GM23338 (cell line): ENCODE results near the gene GNAS. TPM values are rescaled to one million over a fixed set of nuclear protein-coding genes. Genes with fewer than 3 reads are reported as not detected.

ENCODE experiments used
- ATAC-seq: fragments of 200-7000 bp; cut with Tn5 transposase; 3 replicates; pipeline ENCODE4 v1.9.1; 2020
- DNase-seq: peaks from one replicate; pipeline ENCODE4 v3.0.0-alpha.2; 2015; ENCODE audit warnings: low spot score
- H2AFZ ChIP-seq: fragments of 200-600 bp; sonication (generic); 2 replicates; pipeline ENCODE4 v1.8.0; 2016; ENCODE audit warnings: antibody characterized with exemption, mild to moderate bottlenecking, moderate library complexity
- H3F3A ChIP-seq: fragments of 200-600 bp; sonication (generic); replicated peaks from 2 replicates; pipeline ENCODE4 v1.8.0; 2017; ENCODE audit warnings: antibody characterized with exemption, mixed run types, low read depth
- H3K27ac ChIP-seq: fragments of 200-600 bp; sonication (generic); 2 replicates; pipeline ENCODE4 v1.6.1; 2016; ENCODE audit warnings: low read depth
- H3K27me3 ChIP-seq: fragments of 200-600 bp; sonication (generic); 2 replicates; pipeline ENCODE4 v1.8.0; 2016; ENCODE audit warnings: mild to moderate bottlenecking, mixed run types, moderate library complexity; ENCODE audit not compliant: insufficient read depth
- H3K36me3 ChIP-seq: fragments of 200-600 bp; sonication (generic); 2 replicates; pipeline ENCODE4 v1.8.0; 2016; ENCODE audit warnings: mild to moderate bottlenecking; ENCODE audit not compliant: insufficient read depth
- H3K4me1 ChIP-seq: fragments of 200-600 bp; sonication (generic); 2 replicates; pipeline ENCODE4 v1.8.0; 2016; ENCODE audit warnings: mild to moderate bottlenecking, moderate library complexity; ENCODE audit not compliant: insufficient read depth
- H3K4me2 ChIP-seq: fragments of 200-600 bp; sonication (generic); 2 replicates; pipeline ENCODE4 v1.7.1; 2017; ENCODE audit warnings: mixed run types
- H3K4me3 ChIP-seq: fragments of 200-600 bp; sonication (generic); 2 replicates; pipeline ENCODE4 v1.6.1; 2016; ENCODE audit warnings: mixed run types
- H3K79me2 ChIP-seq: fragments of 200-600 bp; sonication (generic); replicated peaks from 2 replicates; pipeline ENCODE4 v1.8.0; 2017; ENCODE audit warnings: mild to moderate bottlenecking; ENCODE audit not compliant: insufficient read depth
- H3K9me2 ChIP-seq: fragments of 200-600 bp; sonication (generic); 2 replicates; pipeline ENCODE4 v1.8.0; 2017; ENCODE audit not compliant: insufficient read depth
- H4K20me1 ChIP-seq: fragments of 200-600 bp; sonication (generic); replicated peaks from 2 replicates; pipeline ENCODE4 v1.8.0; 2017; ENCODE audit warnings: mild to moderate bottlenecking; ENCODE audit not compliant: insufficient read depth
- H3K27ac Mint-ChIP-seq: 2 replicates; pipeline ENCODE4 v1.8.0; 2020; ENCODE audit warnings: inconsistent platforms, mild to moderate bottlenecking, moderate library complexity, mixed read lengths
- H3K27me3 Mint-ChIP-seq: 3 replicates; pipeline ENCODE4 v1.8.0; 2022; ENCODE audit warnings: low read depth, mild to moderate bottlenecking, moderate library complexity, mixed read lengths, inconsistent platforms; ENCODE audit not compliant: insufficient read depth, poor library complexity
- H3K36me3 Mint-ChIP-seq: 3 replicates; pipeline ENCODE4 v1.8.0; 2021; ENCODE audit warnings: low read depth, mild to moderate bottlenecking, inconsistent platforms, moderate library complexity, mixed read lengths
- H3K4me1 Mint-ChIP-seq: 3 replicates; pipeline ENCODE4 v1.8.0; 2020; ENCODE audit warnings: mild to moderate bottlenecking, inconsistent platforms, mixed read lengths
- H3K4me3 Mint-ChIP-seq: 3 replicates; pipeline ENCODE4 v1.8.0; 2021; ENCODE audit warnings: moderate library complexity, mild to moderate bottlenecking, inconsistent platforms, mixed read lengths
- H3K9me3 Mint-ChIP-seq: 3 replicates; pipeline ENCODE4 v1.8.0; 2020; ENCODE audit warnings: moderate library complexity, mild to moderate bottlenecking, inconsistent platforms, mixed read lengths
- EZH2phosphoT487 ChIP-seq: fragments of 200-600 bp; sonication (generic); IDR thresholded peaks from one replicate; pipeline ENCODE4 v1.8.1; 2018; ENCODE audit warnings: antibody characterized with exemption; ENCODE audit not compliant: unreplicated experiment
- STAT1 ChIP-seq: IDR thresholded peaks from one replicate; pipeline ENCODE4 v1.6.1; 2016; ENCODE audit warnings: antibody characterized with exemption; ENCODE audit not compliant: unreplicated experiment
- polyA plus RNA-seq: library from polyadenylated mRNA; unstranded; fragments of >200 nt; fragmentation: Nextera tagmentation; extraction: Ambion mirVana; gene quantifications from 2 replicates; pipeline ENCODE4 v1.2.1, GENCODE V29; 2016
- total RNA-seq: library from RNA; depleted of rRNA; stranded (reverse); fragments of >200 nt; shearing (Covaris generic); gene quantifications from 2 replicates; pipeline ENCODE4 v1.2.3, GENCODE V29; 2014
- TF ChIP-seq, protein P1 (sequence below): IDR thresholded peaks from one replicate; pipeline ENCODE4 v1.6.1; 2018; ENCODE audit warnings: antibody characterized with exemption; ENCODE audit not compliant: unreplicated experiment

GNAS gene
- total and polyA plus RNA-seq, 2 experiments from 2014 or later = 917 to 1,042 TPM

DNA sequence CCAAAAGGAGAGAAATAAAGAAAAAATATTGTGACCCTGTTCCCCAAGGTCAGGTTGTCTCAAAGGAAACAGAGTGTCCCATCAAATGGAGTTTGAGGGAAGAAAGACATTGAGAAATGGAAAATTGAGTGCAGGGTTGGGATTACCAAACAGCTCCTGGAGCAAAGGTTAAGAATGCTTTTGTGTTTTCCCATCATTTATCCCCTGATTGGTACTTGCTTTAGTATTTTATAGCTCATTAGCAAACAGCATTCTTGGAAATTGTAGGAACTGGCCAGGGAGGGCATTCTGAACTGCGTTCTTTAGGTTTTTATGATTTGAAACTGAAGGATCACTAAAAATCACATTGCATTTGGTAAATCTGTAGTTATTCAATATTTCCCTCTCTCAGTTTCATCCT, 69.5 kb downstream of the GNAS start:
- ATAC-seq (no peak), DNase-seq (no peak)
- H4K20me1 ChIP-seq = no peaks in the 10 kb centered on the region
- H3K4me2 ChIP-seq = no peak overlapping the region
- TF ChIP-seq, protein P1, sequence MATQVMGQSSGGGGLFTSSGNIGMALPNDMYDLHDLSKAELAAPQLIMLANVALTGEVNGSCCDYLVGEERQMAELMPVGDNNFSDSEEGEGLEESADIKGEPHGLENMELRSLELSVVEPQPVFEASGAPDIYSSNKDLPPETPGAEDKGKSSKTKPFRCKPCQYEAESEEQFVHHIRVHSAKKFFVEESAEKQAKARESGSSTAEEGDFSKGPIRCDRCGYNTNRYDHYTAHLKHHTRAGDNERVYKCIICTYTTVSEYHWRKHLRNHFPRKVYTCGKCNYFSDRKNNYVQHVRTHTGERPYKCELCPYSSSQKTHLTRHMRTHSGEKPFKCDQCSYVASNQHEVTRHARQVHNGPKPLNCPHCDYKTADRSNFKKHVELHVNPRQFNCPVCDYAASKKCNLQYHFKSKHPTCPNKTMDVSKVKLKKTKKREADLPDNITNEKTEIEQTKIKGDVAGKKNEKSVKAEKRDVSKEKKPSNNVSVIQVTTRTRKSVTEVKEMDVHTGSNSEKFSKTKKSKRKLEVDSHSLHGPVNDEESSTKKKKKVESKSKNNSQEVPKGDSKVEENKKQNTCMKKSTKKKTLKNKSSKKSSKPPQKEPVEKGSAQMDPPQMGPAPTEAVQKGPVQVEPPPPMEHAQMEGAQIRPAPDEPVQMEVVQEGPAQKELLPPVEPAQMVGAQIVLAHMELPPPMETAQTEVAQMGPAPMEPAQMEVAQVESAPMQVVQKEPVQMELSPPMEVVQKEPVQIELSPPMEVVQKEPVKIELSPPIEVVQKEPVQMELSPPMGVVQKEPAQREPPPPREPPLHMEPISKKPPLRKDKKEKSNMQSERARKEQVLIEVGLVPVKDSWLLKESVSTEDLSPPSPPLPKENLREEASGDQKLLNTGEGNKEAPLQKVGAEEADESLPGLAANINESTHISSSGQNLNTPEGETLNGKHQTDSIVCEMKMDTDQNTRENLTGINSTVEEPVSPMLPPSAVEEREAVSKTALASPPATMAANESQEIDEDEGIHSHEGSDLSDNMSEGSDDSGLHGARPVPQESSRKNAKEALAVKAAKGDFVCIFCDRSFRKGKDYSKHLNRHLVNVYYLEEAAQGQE = no peak
- H3F3A ChIP-seq = no peaks in the 10 kb centered on the region
- H2AFZ ChIP-seq = no peak overlapping the region
- Mint-ChIP-seq H3K4me1 (peaks cover 4% of the 10 kb centered on the region; the same call in 1 of the 3 replicates), H3K9me3 (peaks cover 3% of the 10 kb centered on the region; the same call in 1 of the 3 replicates), H3K36me3 (no peaks in the 10 kb centered on the region), H3K4me3 (no peak overlapping the region), H3K27me3 (no peaks in the 10 kb centered on the region), H3K27ac (no peak overlapping the region)
- no peaks in the 10 kb centered on the region for H3K36me3 ChIP-seq
- no peak overlapping the region for H3K4me3 ChIP-seq
- H3K27ac ChIP-seq = no peak overlapping the region
- H3K79me2 ChIP-seq = no peaks in the 10 kb centered on the region
- H3K4me1 ChIP-seq = no peaks in the 10 kb centered on the region
- no peaks in the 10 kb centered on the region for H3K27me3 ChIP-seq
- no peaks in the 10 kb centered on the region for H3K9me2 ChIP-seq

DNA sequence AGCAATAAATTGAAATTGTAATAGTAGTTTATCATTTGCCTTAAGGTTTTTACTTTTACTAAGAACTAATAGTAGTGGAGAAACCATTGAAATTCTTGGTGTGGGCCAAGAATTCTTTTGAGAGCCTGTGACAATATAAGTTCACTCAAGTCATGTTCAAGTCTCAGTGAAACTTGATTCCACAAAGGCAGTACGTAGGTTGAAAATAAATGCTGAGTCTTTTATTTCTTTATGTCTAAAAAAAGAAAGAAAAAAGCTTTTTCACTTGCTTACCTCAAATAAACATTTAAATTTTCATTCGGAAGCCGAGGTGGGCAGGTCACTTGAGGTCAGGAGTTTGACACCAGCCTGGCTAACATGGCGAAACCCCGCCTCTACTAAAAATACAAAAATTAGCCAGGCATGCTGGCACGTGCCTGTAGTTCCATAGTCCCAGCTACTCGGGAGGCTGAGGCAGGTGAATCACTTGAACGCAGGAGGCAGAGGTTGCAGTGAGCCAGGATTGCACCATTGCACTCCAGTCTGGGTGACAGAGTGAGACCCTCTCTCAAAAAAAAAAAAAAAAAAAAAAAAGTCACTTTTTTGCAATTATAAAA, 70.7 kb downstream of the GNAS start:
- Mint-ChIP-seq H3K4me1 (peaks cover 4% of the 10 kb centered on the region; the same call in 1 of the 3 replicates), H3K27ac (no peak overlapping the region), H3K9me3 (peaks cover 3% of the 10 kb centered on the region; the same call in 1 of the 3 replicates), H3K27me3 (no peaks in the 10 kb centered on the region), H3K36me3 (no peaks in the 10 kb centered on the region), H3K4me3 (no peak overlapping the region)
- no peak for TF ChIP-seq STAT1
- no peak for DNase-seq
- Histone ChIP-seq H3K36me3 (no peaks in the 10 kb centered on the region), H3K27me3 (no peaks in the 10 kb centered on the region), H3F3A (no peaks in the 10 kb centered on the region), H4K20me1 (no peaks in the 10 kb centered on the region), H3K4me2 (no peak overlapping the region), H3K9me2 (no peaks in the 10 kb centered on the region), H3K4me1 (no peaks in the 10 kb centered on the region), H3K27ac (no peak overlapping the region), H3K79me2 (no peaks in the 10 kb centered on the region), H2AFZ (no peak overlapping the region), H3K4me3 (no peak overlapping the region)
- no peak for ATAC-seq

DNA sequence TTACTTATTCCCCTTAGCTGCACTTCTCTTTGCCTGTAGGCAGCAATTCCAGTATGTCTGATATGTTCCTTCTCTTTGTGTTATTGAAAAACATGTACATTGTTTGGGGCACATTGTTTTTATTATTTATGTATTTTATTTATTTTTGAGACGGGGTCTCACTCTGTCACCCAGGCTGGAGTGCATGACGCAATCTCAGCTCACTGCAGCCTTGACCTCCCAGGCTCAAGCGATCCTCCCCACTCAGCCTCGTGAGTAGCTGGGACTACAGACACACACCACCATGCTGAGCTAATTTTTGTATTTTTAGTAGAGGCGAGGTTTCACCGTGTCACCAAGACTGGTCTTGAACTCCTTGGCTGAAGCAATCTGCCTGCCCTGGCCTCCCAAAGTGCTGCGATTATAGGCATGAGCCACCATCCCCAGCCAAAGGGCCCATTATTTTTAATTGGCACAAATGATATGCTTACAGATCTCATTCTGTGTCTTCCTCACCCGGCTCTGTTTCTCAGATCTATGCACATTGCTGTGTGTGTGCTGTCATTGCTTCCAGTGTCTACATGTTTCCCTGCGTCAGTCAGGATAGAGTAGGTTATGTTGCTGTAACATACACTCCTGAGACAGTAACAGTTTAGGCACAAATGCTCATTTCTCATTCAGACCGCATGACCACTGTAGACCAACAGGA, 74.4 kb downstream of the GNAS start:
- no peak overlapping the region for H2AFZ ChIP-seq
- no peak for DNase-seq
- Mint-ChIP-seq H3K9me3 (no peaks in the 10 kb centered on the region; the same call in 2 of the 3 replicates), H3K36me3 (no peaks in the 10 kb centered on the region), H3K27ac (no peak overlapping the region), H3K4me3 (no peak overlapping the region), H3K4me1 (peaks cover 4% of the 10 kb centered on the region; the same call in 2 of the 3 replicates), H3K27me3 (peaks cover 4% of the 10 kb centered on the region)
- H3K27me3 ChIP-seq = no peaks in the 10 kb centered on the region
- H3K36me3 ChIP-seq = no peaks in the 10 kb centered on the region
- H3K79me2 ChIP-seq = no peaks in the 10 kb centered on the region
- no peaks in the 10 kb centered on the region for H3K4me1 ChIP-seq
- H3K9me2 ChIP-seq = no peaks in the 10 kb centered on the region
- H3K4me2 ChIP-seq = no peak overlapping the region
- no peak for TF ChIP-seq EZH2phosphoT487
- no peaks in the 10 kb centered on the region for H4K20me1 ChIP-seq
- no peak overlapping the region for H3K27ac ChIP-seq
- H3F3A ChIP-seq = no peaks in the 10 kb centered on the region
- no peak overlapping the region for H3K4me3 ChIP-seq
- ATAC-seq = no peak
